SJCRH30 (cell line): ENCODE measurements around the gene TRAT1. TPM values are rescaled to one million over a fixed set of nuclear protein-coding genes. Genes with fewer than 3 reads are reported as not detected.

Experiments
- DNase-seq, 2 experiments: peaks; one replicate each; pipeline ENCODE4 v3.0.0-alpha.2; 2015 to 2020
- H3K27ac ChIP-seq: fragments of 250-450 bp; sonication (Bioruptor Pico); 2 replicates; pipeline ENCODE4 v1.5.1; 2020; ENCODE audit warnings: mild to moderate bottlenecking, moderate library complexity
- H3K27me3 ChIP-seq: fragments of 250-450 bp; sonication (Bioruptor Pico); 2 replicates; pipeline ENCODE4 v1.5.1; 2020; ENCODE audit warnings: mild to moderate bottlenecking, moderate library complexity
- H3K36me3 ChIP-seq: fragments of 250-450 bp; sonication (Bioruptor Pico); 2 replicates; pipeline ENCODE4 v1.5.1; 2020; ENCODE audit warnings: mild to moderate bottlenecking, moderate library complexity
- H3K4me1 ChIP-seq: fragments of 250-450 bp; sonication (Bioruptor Pico); 2 replicates; pipeline ENCODE4 v1.5.1; 2020; ENCODE audit warnings: mild to moderate bottlenecking, moderate library complexity
- H3K4me3 ChIP-seq: fragments of 250-450 bp; sonication (Bioruptor Pico); 2 replicates; pipeline ENCODE4 v1.5.1; 2020; ENCODE audit warnings: mild to moderate bottlenecking, moderate library complexity
- H3K9me3 ChIP-seq: fragments of 250-450 bp; sonication (Bioruptor Pico); replicated peaks from 2 replicates; pipeline ENCODE4 v1.5.1; 2020; ENCODE audit warnings: mild to moderate bottlenecking, moderate library complexity
- total RNA-seq: library from RNA; depleted of rRNA; stranded (reverse); fragments of >200 nt; shearing (Covaris generic); gene quantifications from 2 replicates; pipeline ENCODE4 v1.2.3, GENCODE V29; 2014; rRNA removed

The TRAT1 gene
- total RNA-seq, 1 experiment from 2014 or later = not detected

DNA sequence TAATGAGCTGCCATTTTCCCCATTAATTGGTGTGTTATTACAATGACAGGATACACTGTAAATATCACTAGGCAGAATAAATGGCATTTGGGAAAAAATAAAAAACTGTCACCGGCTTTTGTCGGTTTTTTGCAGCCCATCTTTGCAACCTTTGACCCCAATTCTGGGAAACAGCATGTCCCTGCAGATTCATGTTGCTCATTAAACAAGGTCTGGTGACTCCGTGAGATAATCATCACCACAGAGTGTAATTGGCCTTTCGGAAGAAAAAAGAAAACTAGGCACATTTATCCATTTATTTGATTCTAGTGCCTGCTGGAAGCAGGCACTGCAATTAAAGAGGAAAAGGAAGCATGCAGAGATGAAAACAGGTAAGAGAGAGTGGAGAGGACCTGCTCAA, 64.5 kb downstream of the TRAT1 start:
- DNase-seq = no peak
- Histone ChIP-seq H3K27ac (no peak overlapping the region), H3K9me3 (no peaks in the 10 kb centered on the region), H3K36me3 (no peaks in the 10 kb centered on the region), H3K4me1 (no peaks in the 10 kb centered on the region), H3K27me3 (no peaks in the 10 kb centered on the region), H3K4me3 (no peak overlapping the region)

DNA sequence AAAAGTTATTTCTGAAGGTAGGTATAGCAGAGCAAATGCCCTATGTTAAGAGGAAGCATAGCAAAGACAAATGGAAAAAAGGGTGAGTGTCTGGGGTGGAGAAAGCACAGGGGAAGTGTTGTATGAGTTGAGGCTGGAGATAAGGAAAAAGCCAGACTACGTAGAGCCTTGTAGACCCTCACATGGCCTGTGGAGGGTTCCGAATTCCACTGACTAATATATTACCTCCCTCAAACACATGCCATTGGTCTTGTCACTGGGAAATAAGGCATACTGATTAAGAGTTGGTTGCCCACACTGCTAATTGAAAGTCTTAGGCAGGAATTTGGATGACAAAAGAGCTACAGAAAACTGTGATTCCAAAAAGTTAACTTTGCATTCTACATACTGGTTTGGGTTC, 65.2 kb downstream of the TRAT1 start:
- no peaks in the 10 kb centered on the region for H3K4me1 ChIP-seq
- no peak overlapping the region for H3K4me3 ChIP-seq
- H3K27ac ChIP-seq = no peak overlapping the region
- H3K36me3 ChIP-seq = no peaks in the 10 kb centered on the region
- H3K9me3 ChIP-seq = no peaks in the 10 kb centered on the region
- no peaks in the 10 kb centered on the region for H3K27me3 ChIP-seq
- no peak for DNase-seq

DNA sequence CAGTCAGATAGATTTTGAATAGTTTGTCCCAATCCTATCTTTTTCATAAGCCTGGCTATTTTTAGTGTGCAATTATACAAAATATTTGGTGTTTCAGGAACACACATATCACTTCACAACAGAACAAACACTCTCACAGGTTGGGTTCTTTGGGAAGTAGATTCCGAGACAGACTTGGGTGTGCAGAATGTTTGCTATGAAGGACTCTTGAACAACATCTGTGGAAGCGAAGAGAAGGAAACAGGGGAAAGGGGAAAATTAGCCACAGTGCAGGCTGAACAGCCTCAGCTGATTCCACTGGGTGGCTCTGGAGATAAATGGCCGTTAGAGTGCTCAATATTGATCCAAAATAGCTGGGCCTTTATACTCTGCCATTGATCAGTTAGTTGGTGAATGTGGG, 69.2 kb downstream of the TRAT1 start:
- Histone ChIP-seq H3K4me3 (no peak overlapping the region), H3K27me3 (no peaks in the 10 kb centered on the region), H3K4me1 (0 out of 2 replicates have a peak, but pooled peaks cover 6% of the 10 kb centered on the region), H3K36me3 (no peaks in the 10 kb centered on the region), H3K9me3 (no peaks in the 10 kb centered on the region), H3K27ac (no peak overlapping the region)
- DNase-seq = no peak

DNA sequence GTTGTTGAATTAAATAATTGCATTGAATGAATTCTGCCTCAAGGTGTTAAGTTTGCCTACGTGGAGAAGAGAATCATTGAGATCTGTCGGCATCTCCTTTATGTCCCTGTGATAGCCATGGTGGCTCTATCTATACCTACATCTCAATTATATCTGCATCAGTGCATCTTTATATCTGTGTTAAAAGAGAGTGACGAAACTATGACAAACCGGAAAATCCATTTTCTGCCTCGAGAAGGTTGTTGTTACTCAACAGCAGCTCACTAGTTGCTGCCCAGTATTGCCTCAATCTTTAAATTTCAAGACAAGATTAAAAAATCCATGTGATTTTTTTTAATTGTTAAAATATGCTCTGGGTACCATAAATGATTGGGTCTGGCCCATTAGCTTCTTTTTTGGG, 72.4 kb downstream of the TRAT1 start:
- H3K4me1 ChIP-seq = 0 out of 2 replicates have a peak, but pooled peaks cover 6% of the 10 kb centered on the region
- no peaks in the 10 kb centered on the region for H3K9me3 ChIP-seq
- H3K27ac ChIP-seq = peak overlapping the region; percentile 24
- peak in 1 of 2 experiments; percentile 22 for DNase-seq
- no peaks in the 10 kb centered on the region for H3K36me3 ChIP-seq
- H3K4me3 ChIP-seq = no peak overlapping the region
- no peaks in the 10 kb centered on the region for H3K27me3 ChIP-seq

DNA sequence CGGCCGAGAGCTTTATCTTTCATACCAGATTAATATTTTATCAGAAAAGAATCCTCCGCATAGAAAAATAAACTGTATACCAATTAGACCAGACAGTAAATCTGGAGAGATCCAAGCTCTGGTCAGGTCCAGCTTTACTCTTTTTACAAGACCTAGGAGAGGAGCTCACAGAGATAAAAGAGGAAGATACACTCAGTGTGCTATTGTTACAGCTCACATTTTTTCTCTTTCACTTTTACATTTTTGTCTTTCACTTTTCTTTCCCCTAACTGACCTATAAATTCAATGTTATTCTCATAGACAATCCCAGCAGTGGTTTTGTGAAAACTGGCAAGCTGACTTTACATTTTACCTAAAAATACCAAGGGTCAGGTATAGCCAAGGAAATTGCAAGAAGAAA, 75.3 kb downstream of the TRAT1 start:
- H3K4me1 ChIP-seq = 0 out of 2 replicates have a peak, but pooled peaks cover 6% of the 10 kb centered on the region

DNA sequence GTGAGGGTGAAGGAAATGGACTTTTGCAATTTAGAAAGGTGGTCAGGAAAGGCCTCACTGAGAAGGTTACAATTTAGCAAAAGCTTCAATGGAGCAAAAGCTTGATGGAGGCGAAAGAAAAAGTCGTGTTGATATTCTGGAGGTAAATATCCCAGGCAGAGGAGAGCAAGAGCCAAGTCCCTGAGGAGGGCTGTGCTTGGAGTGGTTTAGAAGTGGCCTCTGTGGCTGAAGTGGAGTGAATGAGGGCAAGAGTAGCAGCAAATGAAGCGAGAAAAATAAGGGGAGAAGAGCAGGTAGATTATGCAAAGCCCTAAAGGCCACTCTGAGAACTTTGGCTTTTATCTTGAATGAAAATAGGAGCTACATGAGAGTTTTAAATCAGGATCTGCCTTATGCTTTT, 76.9 kb downstream of the TRAT1 start:
- H3K4me1 ChIP-seq = 0 out of 2 replicates have a peak, but pooled peaks cover 5% of the 10 kb centered on the region
- H3K4me3 ChIP-seq = no peak overlapping the region
- no peaks in the 10 kb centered on the region for H3K9me3 ChIP-seq
- H3K27ac ChIP-seq = no peak overlapping the region
- no peak for DNase-seq
- no peaks in the 10 kb centered on the region for H3K36me3 ChIP-seq
- H3K27me3 ChIP-seq = no peaks in the 10 kb centered on the region

More for the DNA sequence above, 75.3 kb downstream of the TRAT1 start:
- Histone ChIP-seq H3K36me3 (no peaks in the 10 kb centered on the region), H3K9me3 (no peaks in the 10 kb centered on the region), H3K27ac (no peak overlapping the region), H3K27me3 (no peaks in the 10 kb centered on the region), H3K4me3 (no peak overlapping the region)
- no peak for DNase-seq

Other genes with a start within 250 kb of the TRAT1 start
- gene CIP2A, start 233.3 kb upstream of the TRAT1 start, total RNA-seq = 105 and 129 TPM in 2 replicates
- gene DZIP3, start 233.1 kb upstream of the TRAT1 start, total RNA-seq = 42.8 and 46.7 TPM in 2 replicates
- not detected in 2 replicates for gene RETNLB, start 65.4 kb upstream of the TRAT1 start, total RNA-seq
- not detected in 2 replicates for gene GUCA1C, start 131.1 kb downstream of the TRAT1 start, total RNA-seq